GM21825 (cell line): ENCODE results near the gene NF1.

Experiments
- ATAC-seq: cut with Tn5 transposase; IDR thresholded peaks from one replicate; pipeline ENCODE4 v1.9.1; 2021; ENCODE audit warnings: mild to moderate bottlenecking, moderate library complexity; ENCODE audit not compliant: unreplicated experiment

NF1 gene

DNA sequence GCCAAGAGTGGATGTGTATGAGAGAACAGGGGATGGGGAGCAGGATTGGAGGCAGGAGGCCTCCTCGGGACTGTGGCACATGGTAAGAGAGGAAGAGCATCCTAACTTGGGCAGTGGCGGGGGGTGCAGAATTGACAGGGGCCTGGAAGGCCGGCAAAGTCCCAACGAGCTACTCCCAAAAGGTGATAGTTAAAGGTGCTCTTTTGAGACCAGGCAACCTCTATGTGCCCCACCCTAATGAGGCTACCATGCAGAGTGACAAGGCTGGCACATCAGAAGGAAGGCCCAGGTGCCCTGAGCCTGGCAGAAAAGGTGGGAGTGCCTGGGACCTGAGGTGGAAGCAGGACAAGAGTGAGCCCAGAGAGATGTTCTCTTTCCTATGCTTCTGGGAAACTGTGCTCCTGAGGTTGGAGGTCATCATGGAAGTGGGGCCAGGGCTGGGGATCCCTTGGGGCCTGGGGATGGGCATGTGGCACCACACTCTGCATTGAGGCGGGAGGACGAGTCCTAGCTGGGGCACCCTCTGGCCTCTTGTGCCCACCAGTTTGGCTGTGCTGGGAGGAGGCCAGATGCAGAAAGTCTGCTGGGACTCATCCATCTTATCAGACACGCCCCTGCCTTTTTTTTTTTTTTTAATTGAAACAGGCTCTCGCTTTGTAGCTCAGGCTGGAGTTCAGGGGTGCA is 302.6 kb downstream of the NF1 start:
- ATAC-seq, result no peak

DNA sequence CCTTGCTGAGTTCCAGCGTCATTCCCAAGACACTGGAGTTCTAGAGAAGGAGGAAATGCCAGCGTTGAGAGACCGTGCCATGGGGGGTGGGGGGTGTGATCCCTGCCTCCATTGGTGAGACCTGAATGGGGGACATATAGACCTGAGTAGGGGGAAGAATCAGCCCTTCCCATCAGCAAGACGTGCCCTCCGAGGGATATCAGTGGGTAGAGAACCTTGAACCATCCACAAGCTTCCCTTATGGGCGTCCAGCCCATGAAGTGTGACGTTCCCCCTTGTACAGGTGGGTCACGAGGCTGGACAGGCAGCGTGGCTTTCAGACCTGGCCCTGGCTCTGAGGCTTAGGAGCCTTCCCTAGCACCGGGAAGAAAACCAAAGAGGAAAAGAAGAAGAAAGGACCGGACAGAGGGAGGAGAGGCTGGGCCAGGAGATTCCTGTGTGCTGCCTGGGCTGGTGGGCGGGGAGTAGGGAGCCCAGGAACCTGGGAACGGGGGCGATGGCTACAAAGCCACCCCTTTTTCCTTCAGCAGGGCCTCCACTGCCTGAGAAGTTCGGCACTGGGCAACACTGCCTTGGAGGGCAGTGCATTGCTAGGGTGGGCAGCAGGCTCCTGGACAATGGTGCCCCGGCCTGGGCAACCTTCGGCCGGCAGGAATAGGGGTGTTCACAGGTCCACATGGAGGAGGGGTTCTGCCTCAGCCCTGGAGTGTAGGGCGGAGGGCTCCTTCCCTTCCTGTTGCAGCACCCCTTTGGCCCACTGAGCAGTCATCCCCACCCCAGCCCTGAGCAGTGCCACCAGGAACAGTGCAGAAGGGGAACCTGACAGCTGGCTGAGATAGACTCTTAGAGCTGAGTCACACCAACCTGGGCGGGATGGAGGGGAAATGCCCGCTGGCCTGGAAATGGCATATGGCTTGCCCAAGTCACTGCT is 303.9 kb downstream of the NF1 start:
- no peak for ATAC-seq

DNA sequence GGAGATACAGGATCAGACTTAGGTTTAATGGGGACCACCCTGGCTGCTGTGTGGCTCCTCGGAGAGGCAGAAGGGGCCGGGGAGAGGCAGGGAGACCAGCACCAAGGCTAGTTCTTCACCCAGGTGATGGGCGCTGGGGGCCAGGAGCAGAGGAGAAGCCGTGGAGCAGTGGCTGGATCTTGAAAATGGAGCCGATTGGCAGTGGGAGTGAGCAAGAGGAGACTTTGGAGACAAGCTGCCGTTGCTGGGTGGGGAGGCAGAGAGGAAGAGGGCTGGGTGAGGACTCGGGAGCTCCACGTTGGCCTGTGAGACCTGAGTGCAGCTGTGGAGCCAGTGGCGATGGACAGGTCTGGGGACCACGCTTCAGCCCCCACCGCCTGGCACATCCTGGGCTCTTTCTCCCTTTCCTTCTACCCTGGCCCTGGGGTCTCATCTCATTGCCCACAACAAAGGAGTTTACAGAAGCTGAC is 305.7 kb downstream of the NF1 start:
- no peak for ATAC-seq

DNA sequence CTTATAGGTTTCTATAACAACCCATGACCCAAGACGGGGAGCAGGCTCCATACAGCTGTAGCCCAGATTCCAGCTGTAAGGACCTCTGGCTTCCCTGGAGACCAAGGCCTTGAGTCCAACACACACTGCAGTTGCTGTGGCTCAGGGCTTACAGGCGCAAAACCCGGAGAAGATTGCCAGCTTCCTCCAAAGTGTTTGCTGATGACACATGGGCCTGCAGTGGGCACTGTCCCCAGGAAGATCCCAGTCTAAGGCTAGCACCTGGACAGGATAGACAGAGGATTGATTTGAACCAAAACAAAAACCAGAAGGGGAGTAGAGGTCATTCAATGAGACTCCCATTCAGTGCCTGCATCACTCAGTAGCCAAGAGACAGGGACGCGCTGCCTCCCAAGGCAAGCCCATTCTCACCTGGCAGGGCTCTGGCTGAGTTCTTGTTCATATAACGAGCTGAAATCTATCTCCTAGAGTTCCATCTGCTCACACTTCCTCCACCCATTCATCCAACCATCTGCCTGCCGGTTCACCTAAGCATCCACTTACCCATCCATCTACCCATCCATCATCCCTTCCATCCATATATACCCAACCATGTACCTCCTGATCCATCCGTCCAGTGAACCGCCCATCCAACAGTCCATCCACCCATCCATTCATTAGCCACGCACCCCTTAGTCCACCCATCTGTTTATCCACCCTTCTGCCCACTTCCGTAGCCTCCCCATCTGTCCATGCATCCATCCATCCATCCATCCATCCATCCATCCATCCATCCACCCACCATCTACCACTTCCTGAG is 306.9 kb downstream of the NF1 start:
- ATAC-seq, result no peak

DNA sequence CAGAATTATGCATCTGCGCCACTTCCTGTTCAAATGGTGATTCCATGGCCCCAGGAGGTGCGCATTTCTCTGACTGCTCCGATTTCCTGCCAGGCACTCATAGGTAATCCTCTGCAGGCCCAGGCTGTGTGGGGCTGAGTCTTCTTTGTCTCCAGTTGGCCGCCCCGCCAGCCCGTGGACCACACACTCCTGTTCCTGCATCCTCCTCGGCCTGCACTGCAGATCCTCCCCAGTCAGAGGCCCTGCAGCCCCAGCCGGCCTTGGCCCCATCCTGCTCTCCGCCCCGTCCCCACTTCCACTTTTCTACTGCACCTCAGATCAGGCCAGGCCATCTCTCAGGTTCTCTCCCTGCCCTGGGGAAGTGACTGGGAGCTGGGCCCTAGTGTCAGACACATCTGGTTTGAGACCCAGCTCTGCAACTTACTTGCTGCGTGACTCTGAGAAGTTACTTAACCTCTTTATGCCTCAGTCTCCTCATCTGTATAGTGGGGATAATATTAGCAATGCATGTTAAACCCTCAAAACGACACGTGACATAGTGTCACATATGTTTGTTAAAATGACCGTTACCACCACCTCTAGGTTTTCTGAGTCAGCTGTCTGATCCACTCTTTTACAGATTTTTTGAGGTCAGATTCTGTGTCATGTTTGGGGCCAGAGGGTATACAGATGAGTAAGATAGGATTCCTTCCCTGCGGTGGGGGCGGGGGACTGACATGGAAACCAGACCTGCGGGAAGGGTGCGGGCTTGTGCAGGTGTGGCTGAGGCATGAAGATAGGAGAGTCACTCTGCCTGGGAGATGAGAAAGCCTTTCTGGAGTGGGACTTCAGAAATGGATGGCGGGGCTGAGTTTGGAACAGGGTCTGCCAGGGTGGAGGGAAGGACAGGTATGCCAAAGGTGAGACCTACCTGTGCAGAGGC is 309.5 kb downstream of the NF1 start:
- no peak for ATAC-seq

DNA sequence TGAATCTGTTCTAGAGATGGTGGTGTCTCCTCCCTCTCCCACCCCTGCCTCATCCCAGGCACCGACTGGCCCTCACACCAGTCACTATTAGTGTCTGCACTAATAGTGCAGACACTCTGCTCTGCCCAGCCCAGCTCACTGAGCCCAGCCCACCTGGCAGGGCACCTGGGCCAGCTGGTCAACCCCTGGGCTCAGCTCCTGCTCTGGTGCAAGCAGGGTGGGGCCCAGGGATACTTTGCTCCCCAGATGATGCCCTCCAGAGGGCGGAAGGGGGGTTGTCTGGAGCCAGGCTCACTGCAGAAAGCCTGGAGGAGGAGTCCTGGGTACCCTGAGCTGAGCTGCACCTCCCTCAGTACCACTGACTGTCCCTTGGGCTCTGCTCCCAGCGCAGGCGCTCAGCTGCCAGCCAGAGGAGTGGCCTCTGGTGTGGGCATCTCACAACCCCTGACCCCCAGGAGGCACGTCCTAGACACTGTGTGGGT is 311.2 kb downstream of the NF1 start:
- no peak for ATAC-seq

DNA sequence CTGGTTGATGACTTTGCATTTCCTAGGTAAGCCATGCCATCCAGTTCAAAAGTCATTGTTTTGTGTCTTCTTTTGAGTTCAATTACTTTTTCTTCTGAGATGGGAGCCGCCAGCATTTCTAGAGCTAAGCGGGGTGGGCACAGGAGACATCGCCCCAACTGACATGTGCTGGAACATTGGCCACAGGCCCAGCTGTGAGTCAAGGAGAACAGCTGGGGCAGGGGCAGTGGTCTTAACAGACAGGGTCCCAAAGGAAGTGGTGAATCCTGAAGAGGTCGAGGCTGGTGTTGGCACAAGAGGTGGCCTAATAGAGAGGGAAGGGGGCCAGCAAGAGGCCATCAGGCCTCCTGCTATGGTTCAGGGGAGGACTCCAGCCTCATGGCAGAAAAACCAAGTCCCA is 313.8 kb downstream of the NF1 start:
- ATAC-seq, result no peak

DNA sequence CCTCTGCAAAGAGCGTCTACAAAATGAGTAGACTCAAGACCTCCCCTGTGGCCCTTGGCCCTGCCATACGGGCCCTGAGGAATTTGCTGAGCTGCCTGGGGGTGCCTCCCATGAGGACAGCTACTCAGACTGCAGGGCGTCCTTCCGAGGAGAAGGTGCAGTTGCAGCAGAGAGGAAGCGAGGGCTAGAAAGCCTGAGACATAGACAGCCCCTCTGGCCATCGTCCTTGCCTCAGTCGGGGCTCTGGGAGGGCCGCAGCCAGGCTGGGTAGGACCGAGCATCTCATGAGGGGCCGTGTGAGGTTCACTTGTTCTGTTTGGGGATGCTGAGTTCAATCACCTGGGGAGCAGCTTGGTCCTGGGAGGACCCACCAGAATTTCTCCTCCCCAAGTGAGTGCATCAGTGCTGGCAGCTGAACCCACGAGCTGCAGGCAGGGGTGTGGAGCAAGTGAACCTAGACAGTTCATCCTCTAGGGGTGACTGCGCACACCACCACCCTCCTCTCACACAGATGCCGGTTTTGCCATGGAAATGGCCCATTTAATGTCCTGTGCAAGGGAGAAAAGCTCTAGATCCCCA is 317.0 kb downstream of the NF1 start:
- no peak for ATAC-seq

DNA sequence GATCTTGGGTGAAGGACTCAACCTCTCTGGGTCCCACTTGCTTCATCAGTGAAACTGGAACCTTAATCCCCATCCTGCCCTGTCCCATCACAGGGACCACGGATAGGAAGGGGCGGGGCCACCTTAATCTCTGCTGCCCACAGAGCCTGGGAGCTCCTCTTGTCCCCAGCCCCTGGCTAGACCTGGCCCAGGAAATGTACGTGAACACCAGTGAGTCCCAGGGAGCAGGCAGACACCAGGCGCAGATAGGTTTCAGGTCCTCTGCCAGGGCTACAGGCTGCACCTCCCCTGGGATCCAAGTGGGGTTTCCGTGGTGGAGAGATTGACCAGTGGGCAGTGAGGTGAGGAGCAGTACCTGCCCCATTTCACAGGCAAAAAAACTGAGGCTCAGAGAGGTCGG is 317.7 kb downstream of the NF1 start:
- no peak for ATAC-seq

DNA sequence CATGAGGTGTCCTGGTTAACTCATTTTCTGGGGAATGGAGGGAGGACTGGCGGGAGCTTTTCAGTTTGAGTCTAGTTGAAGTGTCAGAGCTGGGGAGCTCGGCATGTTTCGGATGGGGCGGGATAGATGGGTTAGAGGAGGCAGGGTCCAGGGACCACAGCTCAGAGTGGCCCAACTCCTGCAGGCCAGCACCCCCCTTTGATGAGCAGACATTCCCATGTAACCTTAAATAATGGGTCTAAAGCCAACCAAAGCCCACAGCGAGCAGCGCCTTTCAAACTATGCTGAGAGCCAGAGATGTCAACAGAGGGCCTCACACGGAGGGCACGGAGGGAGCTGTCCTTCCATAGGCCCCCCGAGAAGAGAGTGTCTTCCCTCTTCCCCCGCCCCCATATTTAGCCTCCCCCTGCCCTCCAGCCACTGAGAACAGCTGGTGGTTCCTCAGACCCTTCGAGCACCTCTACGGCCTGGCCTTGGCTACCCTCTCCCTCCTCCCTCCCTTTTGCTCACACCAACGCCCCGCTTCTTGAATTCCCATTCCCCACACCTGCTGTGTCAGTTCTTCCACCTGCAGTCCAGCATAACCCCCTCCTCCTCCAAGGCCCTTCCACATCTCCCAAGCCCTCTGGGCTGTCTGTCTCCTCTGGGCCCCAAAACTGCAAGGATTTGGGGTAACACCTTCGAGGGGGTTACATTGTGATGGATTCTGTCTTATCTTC is 318.5 kb downstream of the NF1 start:
- ATAC-seq, result no peak

DNA sequence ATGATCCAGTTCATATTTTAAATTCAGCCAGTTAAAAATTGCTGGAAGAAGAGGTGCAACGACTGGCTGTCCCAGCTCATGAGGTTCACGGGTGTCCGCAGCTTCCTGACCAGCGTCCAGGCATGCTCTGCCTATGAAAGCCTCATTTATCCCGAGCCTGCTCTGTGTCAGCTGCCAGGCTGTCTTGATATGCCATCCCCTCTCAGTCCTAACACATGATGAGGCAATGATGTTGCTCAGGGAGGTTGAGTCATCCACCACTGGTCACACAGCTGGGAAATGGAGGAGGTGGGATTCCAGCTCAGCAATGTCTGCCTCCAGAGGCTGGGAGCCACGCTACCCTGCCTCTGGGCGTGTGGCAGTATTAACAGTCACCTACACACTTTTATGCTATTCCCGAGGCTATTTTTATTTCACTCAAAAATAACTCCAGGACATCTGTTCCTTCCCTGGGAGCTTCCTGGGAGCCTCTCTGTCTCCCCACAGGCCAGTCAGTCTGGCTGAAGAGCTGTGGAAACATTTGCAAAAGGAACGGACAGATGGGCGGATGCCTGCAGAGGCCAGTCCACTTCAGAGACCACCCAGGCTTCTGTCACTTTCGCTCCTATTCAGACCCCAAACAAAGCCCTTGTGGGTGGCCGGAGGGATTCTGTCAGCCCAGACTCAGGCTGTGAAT is 319.2 kb downstream of the NF1 start:
- no peak for ATAC-seq

DNA sequence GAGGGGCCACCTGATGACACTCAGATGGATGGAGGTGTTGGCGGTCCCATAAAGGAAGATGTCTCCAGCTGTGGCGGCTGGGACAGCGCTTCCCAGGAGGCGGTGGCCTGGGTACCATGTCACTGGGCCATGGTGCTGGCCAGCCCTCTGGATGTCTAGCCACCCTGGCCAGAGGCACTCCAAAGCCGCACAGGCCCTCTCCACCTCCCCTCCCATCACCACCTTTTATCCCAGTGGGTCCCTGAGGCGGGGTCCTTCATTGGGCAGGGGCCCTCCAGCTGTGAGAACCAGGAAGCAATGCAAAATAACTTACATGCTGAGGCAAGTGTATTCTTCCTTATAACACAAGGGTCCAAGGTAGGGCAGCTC is 319.8 kb downstream of the NF1 start:
- ATAC-seq, result no peak

DNA sequence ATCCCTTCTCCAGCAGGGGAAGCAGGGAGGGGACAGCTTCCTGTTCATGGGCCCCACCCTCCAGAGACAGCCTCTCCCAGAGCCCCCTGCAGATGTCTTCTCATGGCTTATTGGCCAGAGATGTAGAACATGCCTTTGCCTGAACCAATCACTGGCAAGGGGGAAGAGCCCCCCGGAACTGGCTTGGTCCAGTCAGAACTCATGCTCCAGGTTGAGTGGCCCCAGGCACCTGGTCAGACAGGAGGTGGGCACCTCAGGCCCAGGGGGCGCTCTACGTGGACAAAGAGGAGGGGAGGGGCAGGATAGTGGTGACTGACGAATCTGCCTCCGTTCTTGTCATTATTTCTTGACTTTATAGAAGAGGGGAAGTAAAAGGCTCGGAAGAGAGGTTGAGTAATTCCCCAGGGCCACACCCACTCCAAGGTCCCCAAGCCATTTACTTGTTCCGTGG is 320.3 kb downstream of the NF1 start:
- ATAC-seq, result no peak

DNA sequence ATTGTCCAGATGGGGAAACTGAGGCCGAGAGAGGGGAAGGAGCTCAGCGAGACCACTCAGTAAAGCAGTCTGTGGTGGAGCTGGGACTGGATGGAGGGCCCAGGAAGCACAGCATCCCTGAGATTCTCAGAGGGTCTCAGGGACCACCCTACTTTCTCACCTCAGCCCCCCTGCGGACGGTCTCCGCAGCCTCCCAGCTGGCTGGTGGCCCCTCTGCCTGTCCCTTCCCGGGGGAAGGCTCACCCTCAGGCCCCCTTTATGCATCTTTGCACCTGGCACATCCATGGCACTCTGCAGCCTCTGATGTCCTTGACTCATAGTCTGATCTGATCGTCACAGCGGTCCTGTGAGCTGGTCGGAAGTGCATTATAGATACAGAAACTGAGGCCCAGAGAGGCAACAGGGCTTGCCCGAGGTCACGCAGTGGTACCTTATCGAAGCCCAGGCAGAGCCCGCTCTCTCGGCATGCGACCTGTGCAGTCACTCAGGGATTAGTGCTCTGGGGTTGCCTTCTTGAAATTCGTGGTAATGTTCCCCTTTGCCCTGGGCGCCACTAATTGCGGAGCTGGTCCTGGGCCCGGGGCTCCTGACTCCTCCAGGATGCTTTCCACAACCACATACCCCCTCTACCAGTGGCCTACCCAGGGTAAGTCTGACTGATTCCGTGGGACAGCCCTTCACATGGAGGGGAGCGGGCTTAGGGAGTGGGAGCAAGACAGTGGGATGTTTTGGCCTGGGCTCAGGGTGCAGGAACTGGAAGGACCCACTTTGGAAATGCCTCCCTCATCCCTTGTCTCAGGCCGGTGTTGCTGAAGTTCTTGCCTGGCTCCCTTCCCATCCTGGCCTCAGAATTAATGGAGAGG is 321.1 kb downstream of the NF1 start:
- no peak for ATAC-seq

DNA sequence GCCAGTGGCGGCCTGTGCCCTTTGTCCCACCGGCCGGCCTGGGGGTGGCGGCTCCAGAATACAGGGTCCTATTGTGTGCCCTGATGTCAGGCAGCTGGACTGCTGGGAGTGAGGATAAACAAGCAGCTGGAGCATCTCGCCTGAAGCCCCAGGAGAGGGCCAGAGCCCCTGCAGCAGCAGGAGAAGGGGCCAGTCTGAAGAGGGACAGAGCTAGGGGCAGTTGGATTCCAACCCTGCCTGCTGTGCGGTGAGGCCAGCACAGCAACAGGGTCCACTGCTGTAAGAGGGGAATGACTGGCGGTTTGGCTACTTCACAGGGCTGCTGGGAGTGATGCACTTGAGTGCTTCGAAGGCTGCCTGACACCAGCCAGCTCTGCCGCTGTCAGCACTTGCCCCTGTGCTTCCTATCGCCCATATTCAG is 321.7 kb downstream of the NF1 start:
- no peak for ATAC-seq

DNA sequence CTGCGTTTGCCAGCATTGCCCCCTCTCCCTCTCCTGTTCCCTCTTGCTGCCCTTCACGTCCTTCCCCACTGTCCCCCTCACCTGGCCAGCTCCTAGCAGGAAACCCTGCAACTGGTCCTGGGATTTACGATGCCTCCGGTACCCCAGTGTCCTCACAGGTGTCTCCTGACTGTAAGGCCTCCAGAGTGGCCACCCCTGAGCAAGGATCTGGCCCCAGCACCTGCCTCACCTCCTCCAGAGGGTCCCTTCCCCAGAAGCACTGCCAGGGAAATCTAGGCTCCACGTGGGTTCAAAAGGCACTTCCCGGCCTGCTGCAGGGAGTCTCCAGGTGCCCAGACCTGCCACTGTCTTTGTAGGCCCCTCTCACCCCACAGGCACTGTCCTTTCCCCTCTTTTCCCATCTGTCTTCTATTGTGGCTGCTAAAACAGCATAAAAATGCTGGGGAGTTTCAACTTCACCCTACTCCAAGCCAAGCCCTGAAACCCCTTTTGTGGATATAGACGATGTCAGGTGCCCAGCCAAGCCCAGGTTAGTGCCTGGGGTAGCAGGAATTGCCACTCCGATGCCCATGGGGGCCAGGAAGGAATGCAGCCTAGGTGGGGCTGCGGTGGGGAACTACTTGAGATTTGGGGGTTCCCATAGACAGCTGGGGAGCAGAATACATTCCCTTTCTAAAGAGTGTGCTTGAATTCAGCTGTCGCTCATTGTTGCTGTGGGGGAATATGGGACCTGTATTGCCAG is 322.4 kb downstream of the NF1 start:
- ATAC-seq, result no peak

DNA sequence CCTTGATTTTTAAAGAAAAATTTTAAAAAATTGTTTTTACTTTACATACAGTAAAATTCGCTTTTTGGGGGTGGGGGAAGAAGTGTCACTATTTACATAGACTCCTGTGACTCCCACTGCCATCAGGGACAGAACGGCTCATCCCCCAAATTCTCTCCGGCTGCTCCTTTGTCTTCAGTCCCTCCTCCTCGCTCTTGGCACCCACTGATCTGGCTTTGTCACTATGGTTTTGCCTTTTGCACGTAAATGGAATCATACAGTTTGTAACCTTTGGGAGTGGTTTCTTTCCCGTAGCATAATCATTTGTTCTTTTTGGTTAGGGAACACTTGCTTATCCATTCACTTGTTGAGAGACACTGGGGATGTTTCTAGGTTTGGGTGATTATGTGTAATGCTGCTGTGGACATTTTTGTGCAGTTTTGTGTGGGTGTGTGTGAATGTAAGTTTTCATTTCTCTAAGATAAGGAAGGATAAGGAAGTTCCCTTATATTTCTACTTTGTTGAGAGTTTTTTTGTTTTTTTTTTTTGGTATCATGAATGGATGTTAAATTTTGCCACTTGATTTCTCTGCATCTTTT is 324.1 kb downstream of the NF1 start:
- ATAC-seq, result no peak
